ENCODE measurements around the gene HIC1. TPM values are rescaled to one million over a fixed set of nuclear protein-coding genes. Genes with fewer than 3 reads are reported as not detected.

Gene HIC1
- total and polyA plus RNA-seq, 2 of the 4 experiments (the other 2 are of a cell fraction): 10.4 to 23.0 TPM

DNA sequence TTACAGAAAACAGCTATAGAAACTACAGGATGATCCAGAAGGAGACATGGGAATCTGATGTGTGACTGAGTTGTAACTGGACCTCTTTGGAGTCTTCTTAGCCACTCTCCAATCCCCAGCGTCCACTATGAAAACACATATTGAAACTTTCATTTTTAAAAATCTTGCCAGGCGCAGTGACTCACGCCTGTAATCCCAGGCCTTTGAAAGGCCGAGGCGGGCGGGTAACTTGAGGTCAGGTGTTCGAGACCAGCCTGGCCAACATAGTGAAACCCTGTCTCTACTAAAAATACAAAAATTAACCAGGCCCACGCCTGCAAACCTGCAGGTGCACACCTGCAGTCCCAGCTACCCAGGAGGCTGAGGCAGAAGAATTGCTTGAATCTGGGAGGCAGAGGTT, 53.3 kb downstream of the HIC1 start:
- POLR2A ChIA-PET (ENCODE audit: unreplicated experiment): no interaction called here
- no peaks in the 10 kb centered on the region for H4K20me1 ChIP-seq (ENCODE audit: insufficient read depth, low read length)
- DNase-seq: peak; percentile 13

More for the DNA sequence above, 53.3 kb downstream of the HIC1 start:
- Histone ChIP-seq H2AK9ac (replicated peaks; ENCODE audit: low read depth, low read length, poor library complexity) (no peak overlapping the region), H3K9ac (ENCODE audit: low read depth, low read length) (no peak overlapping the region), H2AFZ (replicated peaks; ENCODE audit: low read length, poor library complexity) (no peak overlapping the region), H2AK5ac (ENCODE audit: low read depth, low read length) (no peak overlapping the region), H2BK5ac (ENCODE audit: low read depth, low read length, poor library complexity, severe bottlenecking) (no peak overlapping the region), H4K5ac (ENCODE audit: low read depth, low read length) (no peak overlapping the region), H4K8ac (ENCODE audit: low read depth in 2 of 2, low read length in 2 of 2) (no peak overlapping the region), H3K18ac (ENCODE audit: low read depth, low read length) (no peak overlapping the region), H3K23ac (ENCODE audit: low read depth, low read length) (no peak overlapping the region), H2BK15ac (ENCODE audit: low read depth, low read length) (no peak overlapping the region), H3K9me1 (ENCODE audit: insufficient read depth, low read length) (peaks cover 3% of the 10 kb centered on the region), H3K27me3 (ENCODE audit: control insufficient read depth, insufficient read depth, low read length) (no peaks in the 10 kb centered on the region), H3K4me3 (ENCODE audit: insufficient read depth, low read depth, low read length) (no peak overlapping the region), H3K79me1 (ENCODE audit: low read depth in 1 of 2, low read length in 2 of 2) (peaks cover 12 to 15% of the 10 kb centered on the region in 2 experiments), H3K4me2 (ENCODE audit: low read depth, low read length) (no peak overlapping the region), H3K4me1 (ENCODE audit: control insufficient read depth, insufficient read depth, low read length) (peaks cover 10% of the 10 kb centered on the region), H3K56ac (ENCODE audit: extremely low read depth, insufficient read depth, low read length) (no peak overlapping the region), H3K27ac (ENCODE audit: insufficient read depth, low read length) (no peak overlapping the region), H3K14ac (replicated peaks; ENCODE audit: low read depth, low read length) (no peak overlapping the region), H4K91ac (ENCODE audit: insufficient read depth, low read depth, low read length) (no peak overlapping the region), H3K9me3 (ENCODE audit: control insufficient read depth, insufficient read depth, low read length) (no peaks in the 10 kb centered on the region), H2BK120ac (ENCODE audit: low read depth, low read length) (no peak overlapping the region), H2BK20ac (ENCODE audit: low read depth, low read length) (no peak overlapping the region), H3K4ac (ENCODE audit: low read depth, low read length) (no peak overlapping the region), H3K36me3 (ENCODE audit: control insufficient read depth, insufficient read depth, low read length) (no peaks in the 10 kb centered on the region; the same call in 1 of the 2 replicates)
- ATAC-seq (ENCODE audit: low read depth): no peak
- TF ChIP-seq NFE2L2 (IDR thresholded peaks at IDR 0.05; ENCODE audit: low read depth, low read length) (no peak), SMC3 (IDR thresholded peaks at IDR 0.05; ENCODE audit: low read depth, low read length) (no peak), POLR2A (IDR thresholded peaks at IDR 0.05; ENCODE audit: low read depth, low read length) (no peak), MXI1 (IDR thresholded peaks at IDR 0.05; ENCODE audit: borderline replicate concordance, low read depth, low read length) (no peak), BHLHE40 (IDR thresholded peaks at IDR 0.05; ENCODE audit: low read depth, low read length) (no peak), CEBPB (IDR thresholded peaks at IDR 0.05; ENCODE audit: low read depth, low read length) (no peak), MAFK (IDR thresholded peaks at IDR 0.05; ENCODE audit: low read depth, low read length) (no peak), FOS (IDR thresholded peaks at IDR 0.05; ENCODE audit: low read depth, low read length) (no peak)
- TF ChIP-seq, protein P1, sequence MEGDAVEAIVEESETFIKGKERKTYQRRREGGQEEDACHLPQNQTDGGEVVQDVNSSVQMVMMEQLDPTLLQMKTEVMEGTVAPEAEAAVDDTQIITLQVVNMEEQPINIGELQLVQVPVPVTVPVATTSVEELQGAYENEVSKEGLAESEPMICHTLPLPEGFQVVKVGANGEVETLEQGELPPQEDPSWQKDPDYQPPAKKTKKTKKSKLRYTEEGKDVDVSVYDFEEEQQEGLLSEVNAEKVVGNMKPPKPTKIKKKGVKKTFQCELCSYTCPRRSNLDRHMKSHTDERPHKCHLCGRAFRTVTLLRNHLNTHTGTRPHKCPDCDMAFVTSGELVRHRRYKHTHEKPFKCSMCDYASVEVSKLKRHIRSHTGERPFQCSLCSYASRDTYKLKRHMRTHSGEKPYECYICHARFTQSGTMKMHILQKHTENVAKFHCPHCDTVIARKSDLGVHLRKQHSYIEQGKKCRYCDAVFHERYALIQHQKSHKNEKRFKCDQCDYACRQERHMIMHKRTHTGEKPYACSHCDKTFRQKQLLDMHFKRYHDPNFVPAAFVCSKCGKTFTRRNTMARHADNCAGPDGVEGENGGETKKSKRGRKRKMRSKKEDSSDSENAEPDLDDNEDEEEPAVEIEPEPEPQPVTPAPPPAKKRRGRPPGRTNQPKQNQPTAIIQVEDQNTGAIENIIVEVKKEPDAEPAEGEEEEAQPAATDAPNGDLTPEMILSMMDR (conservative IDR thresholded peaks at IDR 0.05; ENCODE audit: low read depth, low read length): no peak
- TF ChIP-seq, protein P2, sequence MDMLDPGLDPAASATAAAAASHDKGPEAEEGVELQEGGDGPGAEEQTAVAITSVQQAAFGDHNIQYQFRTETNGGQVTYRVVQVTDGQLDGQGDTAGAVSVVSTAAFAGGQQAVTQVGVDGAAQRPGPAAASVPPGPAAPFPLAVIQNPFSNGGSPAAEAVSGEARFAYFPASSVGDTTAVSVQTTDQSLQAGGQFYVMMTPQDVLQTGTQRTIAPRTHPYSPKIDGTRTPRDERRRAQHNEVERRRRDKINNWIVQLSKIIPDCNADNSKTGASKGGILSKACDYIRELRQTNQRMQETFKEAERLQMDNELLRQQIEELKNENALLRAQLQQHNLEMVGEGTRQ (IDR thresholded peaks at IDR 0.05; ENCODE audit: low read depth, low read length): no peak
- CTCF ChIA-PET: interaction anchor here (1.4 kb wide), 1 partner anchor 14 kb away, joined by 4 read pairs; no protein-coding TSS in a partner anchor
- 90% methylated on average over 2 of the region's 8 CpGs; no CpG with 5 or more reads in 1 of the 2 experiments for WGBS, 2 experiments (ENCODE audit: extremely low coverage in 2 of 2, insufficient read length in 1 of 2)
- no TSS peak for BruUV-seq (replicated peaks)
- dilution Hi-C loops (cut with HindIII; ENCODE audit: low sequenced_read_pairs, unreplicated experiment) (no loop called here), in situ Hi-C loops (cut with MboI; ENCODE audit: low sequenced_read_pairs) (no loop called here), intact Hi-C loops (cut with micrococcal nuclease) (no loop called here)
